GM06990 (cell line): ENCODE results near the gene TTLL5.

Experiments used
- DNase-seq: peaks from one replicate; pipeline ENCODE4 v3.0.0-alpha.2; 2011; ENCODE audit not compliant: insufficient read length; ENCODE audit errors: extremely low read depth
- H3K27me3 ChIP-seq: replicated peaks from 2 replicates; pipeline ENCODE4 v1.6.0; 2011; ENCODE audit warnings: low read length; ENCODE audit not compliant: control insufficient read depth, insufficient read depth
- H3K36me3 ChIP-seq: 2 replicates; pipeline ENCODE4 v1.5.1; 2011; ENCODE audit warnings: low read length; ENCODE audit not compliant: control insufficient read depth, insufficient read depth
- H3K4me3 ChIP-seq: replicated peaks from 2 replicates; pipeline ENCODE4 v1.5.1; 2011; ENCODE audit warnings: low read depth, mild to moderate bottlenecking, control low read depth, low read length
- TF ChIP-seq, protein P1 (sequence below): IDR thresholded peaks from 2 replicates; pipeline ENCODE4 v1.5.1; 2011; ENCODE audit warnings: low read length, control low read depth, mild to moderate bottlenecking, inconsistent platforms; ENCODE audit not compliant: insufficient read depth, poor library complexity, severe bottlenecking

TTLL5 gene

GRCh38 chr14:75861161-75861621 is 200.1 kb downstream of the TTLL5 start:
- H3K36me3 ChIP-seq = no peaks in the 10 kb centered on the region

GRCh38 chr14:75863221-75863620 is 202.2 kb downstream of the TTLL5 start:
- no peak for DNase-seq
- no peak overlapping the region for H3K4me3 ChIP-seq
- TF ChIP-seq, protein P1, sequence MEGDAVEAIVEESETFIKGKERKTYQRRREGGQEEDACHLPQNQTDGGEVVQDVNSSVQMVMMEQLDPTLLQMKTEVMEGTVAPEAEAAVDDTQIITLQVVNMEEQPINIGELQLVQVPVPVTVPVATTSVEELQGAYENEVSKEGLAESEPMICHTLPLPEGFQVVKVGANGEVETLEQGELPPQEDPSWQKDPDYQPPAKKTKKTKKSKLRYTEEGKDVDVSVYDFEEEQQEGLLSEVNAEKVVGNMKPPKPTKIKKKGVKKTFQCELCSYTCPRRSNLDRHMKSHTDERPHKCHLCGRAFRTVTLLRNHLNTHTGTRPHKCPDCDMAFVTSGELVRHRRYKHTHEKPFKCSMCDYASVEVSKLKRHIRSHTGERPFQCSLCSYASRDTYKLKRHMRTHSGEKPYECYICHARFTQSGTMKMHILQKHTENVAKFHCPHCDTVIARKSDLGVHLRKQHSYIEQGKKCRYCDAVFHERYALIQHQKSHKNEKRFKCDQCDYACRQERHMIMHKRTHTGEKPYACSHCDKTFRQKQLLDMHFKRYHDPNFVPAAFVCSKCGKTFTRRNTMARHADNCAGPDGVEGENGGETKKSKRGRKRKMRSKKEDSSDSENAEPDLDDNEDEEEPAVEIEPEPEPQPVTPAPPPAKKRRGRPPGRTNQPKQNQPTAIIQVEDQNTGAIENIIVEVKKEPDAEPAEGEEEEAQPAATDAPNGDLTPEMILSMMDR = no peak
- no peaks in the 10 kb centered on the region for H3K27me3 ChIP-seq
- H3K36me3 ChIP-seq = no peaks in the 10 kb centered on the region

More at GRCh38 chr14:75861161-75861621, 200.1 kb downstream of the TTLL5 start:
- TF ChIP-seq, protein P1 = no peak
- Histone ChIP-seq H3K4me3 (no peak overlapping the region), H3K27me3 (no peaks in the 10 kb centered on the region)
- no peak for DNase-seq

DNA sequence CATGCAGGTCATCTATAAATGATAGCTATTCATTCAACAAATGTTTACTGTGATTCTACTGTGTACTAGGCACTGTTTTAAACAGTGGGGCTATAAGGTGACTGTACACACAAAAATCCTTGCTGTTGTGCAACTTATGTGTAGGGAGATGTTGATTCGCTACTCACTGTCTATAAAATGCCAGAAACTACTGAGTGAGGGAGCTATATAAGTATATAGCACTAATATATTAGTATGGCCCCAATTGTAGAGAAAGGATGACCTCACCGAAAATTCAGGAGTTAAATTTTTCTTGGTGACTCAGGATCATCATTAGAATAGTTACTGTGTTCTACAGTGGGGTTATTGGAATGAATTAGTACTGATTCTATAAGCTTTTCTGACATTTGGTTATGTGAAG is 203.3 kb downstream of the TTLL5 start:
- no peak for DNase-seq
- TF ChIP-seq, protein P1 = no peak
- Histone ChIP-seq H3K4me3 (no peak overlapping the region), H3K36me3 (no peaks in the 10 kb centered on the region), H3K27me3 (no peaks in the 10 kb centered on the region)

- TF ChIP-seq, protein P1 = no peak
- H3K36me3 ChIP-seq = no peaks in the 10 kb centered on the region; the same call in 1 of the 2 replicates
- no peak for DNase-seq
- no peak overlapping the region for H3K4me3 ChIP-seq
- no peaks in the 10 kb centered on the region for H3K27me3 ChIP-seq
Observed at GRCh38 chr14:75865531-75865930, 204.5 kb downstream of the TTLL5 start.

DNA sequence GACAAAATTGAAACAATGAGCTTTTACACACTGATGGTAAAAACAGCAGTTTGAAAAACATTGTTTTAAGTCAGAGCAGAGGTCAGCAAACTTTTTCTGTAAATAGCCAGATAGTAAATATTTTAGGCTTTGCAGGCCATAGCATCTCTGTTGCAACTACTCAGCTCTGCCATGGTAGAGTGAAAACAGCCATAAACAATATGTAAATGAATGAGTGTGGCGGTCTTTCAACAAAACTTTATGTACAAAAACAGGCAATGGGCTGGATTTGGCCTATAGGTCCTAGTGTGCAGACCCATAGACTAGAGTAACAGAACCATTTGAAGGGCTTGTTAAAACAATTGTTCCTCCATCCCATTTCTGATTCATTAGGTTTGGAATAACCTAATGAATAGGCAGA is 205.9 kb downstream of the TTLL5 start:
- H3K4me3 ChIP-seq = no peak overlapping the region
- H3K36me3 ChIP-seq = no peaks in the 10 kb centered on the region; the same call in 1 of the 2 replicates
- TF ChIP-seq, protein P1 = no peak
- DNase-seq = no peak
- H3K27me3 ChIP-seq = no peaks in the 10 kb centered on the region
